ENCODE data around the gene ADCY7. TPM values are rescaled to one million over a fixed set of nuclear protein-coding genes. Genes with fewer than 3 reads are reported as not detected.

The ADCY7 gene
- polyA plus RNA-seq, 1 experiment = 13.2 TPM

- peaks cover 2% of the 10 kb centered on the region for H3K36me3 ChIP-seq (ENCODE audit: control insufficient read depth, insufficient read depth, low read length)
- H3K4me3 ChIP-seq (ENCODE audit: low read depth, low read length) = no peak overlapping the region
- no peak for TF ChIP-seq CTCF (IDR thresholded peaks at IDR 0.05; ENCODE audit: insufficient read depth, low read depth, low read length)
- POLR2A ChIA-PET = no interaction called here
- no peak for DNase-seq (ENCODE audit: low read depth)
- H3K27me3 ChIP-seq (ENCODE audit: control insufficient read depth, insufficient read depth, low read length) = no peaks in the 10 kb centered on the region
- CTCF ChIA-PET = no interaction called here
These were observed 21.7 kb downstream of the ADCY7 start for GRCh38 chr16:50288026-50288425.

- H3K27me3 ChIP-seq (ENCODE audit: control insufficient read depth, insufficient read depth, low read length) = no peaks in the 10 kb centered on the region
- TF ChIP-seq CTCF (IDR thresholded peaks at IDR 0.05; ENCODE audit: insufficient read depth, low read depth, low read length) = no peak
- POLR2A ChIA-PET = no interaction called here
- H3K4me3 ChIP-seq (ENCODE audit: low read depth, low read length) = no peak overlapping the region
- CTCF ChIA-PET = interaction anchor here (0.6 kb wide), 1 partner anchor 396 kb away, joined by 3 read pairs; no protein-coding TSS in a partner anchor
- H3K36me3 ChIP-seq (ENCODE audit: control insufficient read depth, insufficient read depth, low read length) = peaks cover 3% of the 10 kb centered on the region
- DNase-seq (ENCODE audit: low read depth) = no peak
These were observed 22.6 kb downstream of the ADCY7 start for GRCh38 chr16:50288920-50289319.

- H3K27me3 ChIP-seq (ENCODE audit: control insufficient read depth, insufficient read depth, low read length) = no peaks in the 10 kb centered on the region
- POLR2A ChIA-PET = no interaction called here
- no peak for TF ChIP-seq CTCF (IDR thresholded peaks at IDR 0.05; ENCODE audit: insufficient read depth, low read depth, low read length)
- H3K4me3 ChIP-seq (ENCODE audit: low read depth, low read length) = no peak overlapping the region
- CTCF ChIA-PET = interaction anchor here (0.6 kb wide), 1 partner anchor 10 kb away, joined by 3 read pairs; no protein-coding TSS in a partner anchor
- DNase-seq (ENCODE audit: low read depth) = no peak
- H3K36me3 ChIP-seq (ENCODE audit: control insufficient read depth, insufficient read depth, low read length) = peaks cover 4% of the 10 kb centered on the region
These were observed 23.8 kb downstream of the ADCY7 start for GRCh38 chr16:50289950-50290764.

GRCh38 chr16:50290856-50291255 is 24.5 kb downstream of the ADCY7 start:
- Histone ChIP-seq H3K27me3 (ENCODE audit: control insufficient read depth, insufficient read depth, low read length) (no peaks in the 10 kb centered on the region), H3K4me3 (ENCODE audit: low read depth, low read length) (no peak overlapping the region), H3K36me3 (ENCODE audit: control insufficient read depth, insufficient read depth, low read length) (peaks cover 6% of the 10 kb centered on the region)
- DNase-seq (ENCODE audit: low read depth) = no peak
- ChIA-PET POLR2A (no interaction called here), CTCF (no interaction called here)
- TF ChIP-seq CTCF (IDR thresholded peaks at IDR 0.05; ENCODE audit: insufficient read depth, low read depth, low read length) = no peak

GRCh38 chr16:50291719-50292565 is 25.6 kb downstream of the ADCY7 start:
- Histone ChIP-seq H3K36me3 (ENCODE audit: control insufficient read depth, insufficient read depth, low read length) (peaks cover 6% of the 10 kb centered on the region), H3K4me3 (ENCODE audit: low read depth, low read length) (no peak overlapping the region), H3K27me3 (ENCODE audit: control insufficient read depth, insufficient read depth, low read length) (no peaks in the 10 kb centered on the region)
- no peak for DNase-seq (ENCODE audit: low read depth)
- CTCF ChIA-PET = no interaction called here
- POLR2A ChIA-PET = no interaction called here
- TF ChIP-seq CTCF (IDR thresholded peaks at IDR 0.05; ENCODE audit: insufficient read depth, low read depth, low read length) = no peak

Measured in BJ (cell line).